GM12874 (cell line): ENCODE results near the gene NMRK1.

Source experiments
- TF ChIP-seq, protein P1 (sequence below): IDR thresholded peaks from 2 replicates; pipeline ENCODE4 v1.5.1; 2011; ENCODE audit warnings: low read depth, mild to moderate bottlenecking, control low read depth, low read length, moderate library complexity; ENCODE audit not compliant: insufficient read depth

NMRK1 gene

GRCh38 chr9:75013735-75014134, 74.2 kb downstream of the NMRK1 start:
- TF ChIP-seq, protein P1, sequence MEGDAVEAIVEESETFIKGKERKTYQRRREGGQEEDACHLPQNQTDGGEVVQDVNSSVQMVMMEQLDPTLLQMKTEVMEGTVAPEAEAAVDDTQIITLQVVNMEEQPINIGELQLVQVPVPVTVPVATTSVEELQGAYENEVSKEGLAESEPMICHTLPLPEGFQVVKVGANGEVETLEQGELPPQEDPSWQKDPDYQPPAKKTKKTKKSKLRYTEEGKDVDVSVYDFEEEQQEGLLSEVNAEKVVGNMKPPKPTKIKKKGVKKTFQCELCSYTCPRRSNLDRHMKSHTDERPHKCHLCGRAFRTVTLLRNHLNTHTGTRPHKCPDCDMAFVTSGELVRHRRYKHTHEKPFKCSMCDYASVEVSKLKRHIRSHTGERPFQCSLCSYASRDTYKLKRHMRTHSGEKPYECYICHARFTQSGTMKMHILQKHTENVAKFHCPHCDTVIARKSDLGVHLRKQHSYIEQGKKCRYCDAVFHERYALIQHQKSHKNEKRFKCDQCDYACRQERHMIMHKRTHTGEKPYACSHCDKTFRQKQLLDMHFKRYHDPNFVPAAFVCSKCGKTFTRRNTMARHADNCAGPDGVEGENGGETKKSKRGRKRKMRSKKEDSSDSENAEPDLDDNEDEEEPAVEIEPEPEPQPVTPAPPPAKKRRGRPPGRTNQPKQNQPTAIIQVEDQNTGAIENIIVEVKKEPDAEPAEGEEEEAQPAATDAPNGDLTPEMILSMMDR: no peak
